Suprapubic skin (tissue), 4 donors: ENCODE results near the gene ATE1.

ENCODE experiments used
- CTCF ChIP-seq, 2 donors: fragments of 200-600 bp in 1 of 2; fragments of 450-650 bp in 1 of 2; sonication (generic) in 1 of 2; IDR thresholded peaks; one replicate each; pipeline ENCODE4 v1.5.1; 2016 to 2019; ENCODE audit warnings: antibody characterized with exemption in 2 of 2, mild to moderate bottlenecking in 1 of 2, moderate library complexity in 1 of 2
- POLR2A ChIP-seq, 2 donors: fragments of 450-650 bp; IDR thresholded peaks; one replicate each; pipeline ENCODE4 v1.6.1; 2017; ENCODE audit warnings: antibody characterized with exemption in 2 of 2, mild to moderate bottlenecking in 2 of 2, moderate library complexity in 2 of 2
- POLR2AphosphoS5 ChIP-seq, 3 donors: sonication (generic); formaldehyde crosslinking; IDR thresholded peaks; one replicate each; pipeline ENCODE4 v1.6.1; 2017; ENCODE audit warnings: antibody characterized with exemption in 3 of 3

GRCh38 chr10:121796342-121796741 lies 131.5 kb downstream of the ATE1 start:
- no peak for TF ChIP-seq CTCF (IDR thresholded peaks at IDR 0.05)
- no peak for TF ChIP-seq POLR2AphosphoS5 (IDR thresholded peaks at IDR 0.05)
- TF ChIP-seq POLR2A (IDR thresholded peaks at IDR 0.05) = no peak
